ENCODE measurements around the gene STX10. TPM values are rescaled to one million over a fixed set of nuclear protein-coding genes. Genes with fewer than 3 reads are reported as not detected.
"Not testable (repeated sequence)": the region's sequence is repeated elsewhere in the genome, so short reads cannot be mapped to it uniquely, and the experiment has no call there.

STX10 gene
- total RNA-seq, 1 experiment from 2014 or later: 136 TPM

DNA sequence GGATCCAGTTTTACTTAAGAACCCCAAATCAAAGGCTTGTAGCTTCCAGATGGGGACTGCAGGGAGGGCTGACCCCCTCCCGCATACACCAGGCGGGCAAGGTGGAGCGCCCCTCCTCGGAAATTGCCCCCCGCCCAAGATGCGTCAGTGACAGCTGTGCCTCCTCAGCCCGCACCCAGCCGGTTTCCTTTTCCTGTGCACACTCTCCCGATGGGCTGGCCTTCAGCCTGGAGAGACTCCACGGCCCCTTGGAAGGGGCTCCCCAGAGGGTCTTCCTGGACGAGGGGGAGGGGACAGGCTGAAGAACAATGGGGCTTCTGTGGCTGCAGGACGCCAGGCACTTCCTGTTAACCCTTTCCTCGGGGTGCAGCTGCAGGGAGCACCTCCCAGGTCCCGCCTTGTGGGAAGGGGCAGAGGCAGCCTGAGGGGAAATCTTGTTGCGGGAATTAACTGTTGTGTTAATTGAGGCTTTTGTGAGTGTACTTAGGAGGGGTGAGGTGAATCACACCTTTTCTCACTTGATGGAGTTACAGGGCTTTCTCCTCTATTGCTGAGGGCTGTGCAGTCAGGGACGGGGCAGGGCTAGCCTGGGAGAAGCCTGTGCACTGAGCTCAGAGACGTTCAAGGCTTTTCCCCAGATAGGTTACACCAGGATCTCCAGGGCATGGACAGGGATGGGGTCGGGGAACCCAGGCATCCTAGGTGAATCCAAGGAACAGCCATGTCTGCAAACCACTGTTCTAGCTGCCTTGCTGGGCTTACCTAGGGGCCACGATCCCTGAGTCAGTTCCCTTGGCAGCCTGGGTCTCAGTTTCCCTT, 14.4 kb upstream of the STX10 start:
- DNase-seq (ENCODE audit: low read depth): peak; percentile 89

DNA sequence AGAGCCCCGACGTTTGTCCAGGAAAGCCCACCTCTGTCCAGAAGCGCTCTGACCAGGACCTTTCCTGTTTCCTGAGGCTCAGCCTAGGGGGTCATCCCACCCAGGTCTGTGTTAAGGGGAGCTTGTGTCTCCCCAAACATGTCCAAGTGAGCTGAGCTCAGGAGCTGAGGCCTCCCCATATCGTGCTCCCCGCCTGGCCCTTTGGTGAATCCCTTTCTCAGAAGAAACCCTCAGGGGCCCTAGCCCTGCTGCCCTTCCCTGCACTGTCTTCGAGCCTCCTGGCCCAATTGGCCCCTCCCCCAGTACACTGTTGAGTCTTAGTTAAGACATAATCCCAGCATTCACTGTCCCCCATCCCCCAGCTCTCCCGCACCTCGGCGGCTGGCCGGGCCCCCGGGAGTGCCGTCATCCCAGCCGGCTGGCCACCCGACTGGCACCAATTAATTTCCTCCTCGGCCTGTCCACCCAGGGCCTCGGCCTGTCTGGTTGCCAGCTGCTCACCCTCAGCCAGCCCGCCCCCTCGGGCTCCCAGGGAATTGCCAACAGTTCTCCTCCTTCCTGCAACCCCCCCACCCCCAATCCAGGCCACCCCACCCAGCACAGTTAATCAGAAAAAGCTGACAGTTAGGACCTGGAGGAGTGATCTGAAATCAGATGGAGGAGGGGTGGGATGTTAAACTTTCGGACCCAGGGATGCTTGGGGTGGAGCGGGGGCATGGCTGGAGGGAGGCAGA, 13.6 kb upstream of the STX10 start:
- DNase-seq (ENCODE audit: low read depth): peak; percentile 97

DNA sequence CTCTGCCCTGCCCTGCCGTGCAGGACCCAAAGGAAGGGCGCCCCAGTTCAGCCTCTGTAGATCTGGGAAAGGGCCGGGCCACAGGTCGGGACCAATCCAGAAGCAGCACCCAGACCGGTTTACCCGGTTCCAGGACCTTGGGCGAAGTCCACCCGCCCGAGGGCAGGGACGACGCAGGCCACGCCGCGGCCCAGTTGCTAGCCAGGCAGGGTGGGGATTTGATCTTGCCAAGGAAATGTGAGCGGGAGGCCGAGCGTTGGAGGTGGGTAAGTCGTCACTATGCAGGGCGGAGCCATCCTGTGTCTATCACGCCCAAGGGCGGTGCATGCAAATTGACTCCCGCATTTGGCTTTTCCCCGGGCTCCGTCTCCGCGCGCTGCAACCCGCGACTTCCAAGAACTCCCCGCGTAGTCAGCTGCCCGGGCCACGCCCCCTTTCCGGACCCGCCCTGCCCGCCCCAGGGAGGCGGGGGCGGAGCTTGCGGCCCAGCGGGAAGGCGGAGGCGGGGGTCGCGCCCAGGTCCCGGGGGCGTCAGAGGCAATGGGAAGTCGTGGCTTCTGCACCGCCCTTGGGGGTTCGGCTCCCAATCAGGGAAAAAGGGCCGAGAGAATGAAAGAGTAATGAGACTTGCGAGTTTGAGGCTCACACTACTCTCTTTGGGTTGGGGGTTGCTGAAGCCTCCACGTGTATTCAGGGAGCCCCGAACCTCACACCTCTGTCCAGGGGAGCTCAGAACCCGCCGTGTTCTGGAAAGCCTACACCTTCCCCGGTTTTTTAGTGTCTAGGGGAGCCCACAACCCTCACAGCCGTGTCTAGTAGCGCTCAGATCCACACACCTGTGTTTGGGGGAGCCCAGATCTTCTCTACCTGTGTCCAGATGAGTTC, 12.8 kb upstream of the STX10 start:
- peak; percentile 99 for DNase-seq (ENCODE audit: low read depth)

DNA sequence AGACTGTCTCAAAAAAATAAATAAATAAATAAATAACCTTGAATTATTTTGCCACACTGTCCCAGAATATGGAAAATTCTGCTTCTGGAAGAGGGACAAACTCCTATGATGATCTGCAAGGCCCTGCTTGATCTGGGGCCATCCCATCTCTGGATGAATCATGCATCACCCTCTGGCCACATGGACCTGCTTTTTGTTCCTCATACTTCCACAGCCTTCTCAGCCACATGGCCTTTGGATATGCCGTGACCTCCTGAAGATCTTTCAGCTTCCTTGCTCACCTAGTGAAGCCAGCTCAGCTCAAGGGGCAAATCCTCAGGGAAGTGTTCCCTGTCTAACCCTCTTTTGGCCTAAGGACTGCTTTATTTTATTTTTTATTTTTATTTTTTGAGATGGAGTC, 10.4 kb upstream of the STX10 start:
- DNase-seq (ENCODE audit: low read depth): peak; percentile 84

DNA sequence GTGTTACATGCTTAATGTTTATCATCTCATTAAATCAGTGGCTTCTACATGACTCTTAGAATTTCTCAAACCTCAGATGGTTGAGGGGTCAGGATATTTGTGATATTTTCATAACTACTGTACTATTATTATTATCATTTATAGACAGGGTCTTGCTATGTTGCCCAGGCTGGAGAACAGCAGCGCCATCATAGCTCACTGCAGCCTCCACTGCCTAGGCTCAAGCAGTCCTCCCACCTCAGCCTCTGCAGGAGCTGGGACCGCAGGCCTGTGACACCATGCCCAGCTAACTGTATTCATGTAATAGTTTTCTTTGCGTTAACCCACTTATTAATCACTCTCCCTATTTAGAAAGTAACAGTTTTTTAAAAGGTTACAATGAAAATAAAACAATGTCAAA, 9.5 kb upstream of the STX10 start:
- no peak for DNase-seq (ENCODE audit: low read depth)

DNA sequence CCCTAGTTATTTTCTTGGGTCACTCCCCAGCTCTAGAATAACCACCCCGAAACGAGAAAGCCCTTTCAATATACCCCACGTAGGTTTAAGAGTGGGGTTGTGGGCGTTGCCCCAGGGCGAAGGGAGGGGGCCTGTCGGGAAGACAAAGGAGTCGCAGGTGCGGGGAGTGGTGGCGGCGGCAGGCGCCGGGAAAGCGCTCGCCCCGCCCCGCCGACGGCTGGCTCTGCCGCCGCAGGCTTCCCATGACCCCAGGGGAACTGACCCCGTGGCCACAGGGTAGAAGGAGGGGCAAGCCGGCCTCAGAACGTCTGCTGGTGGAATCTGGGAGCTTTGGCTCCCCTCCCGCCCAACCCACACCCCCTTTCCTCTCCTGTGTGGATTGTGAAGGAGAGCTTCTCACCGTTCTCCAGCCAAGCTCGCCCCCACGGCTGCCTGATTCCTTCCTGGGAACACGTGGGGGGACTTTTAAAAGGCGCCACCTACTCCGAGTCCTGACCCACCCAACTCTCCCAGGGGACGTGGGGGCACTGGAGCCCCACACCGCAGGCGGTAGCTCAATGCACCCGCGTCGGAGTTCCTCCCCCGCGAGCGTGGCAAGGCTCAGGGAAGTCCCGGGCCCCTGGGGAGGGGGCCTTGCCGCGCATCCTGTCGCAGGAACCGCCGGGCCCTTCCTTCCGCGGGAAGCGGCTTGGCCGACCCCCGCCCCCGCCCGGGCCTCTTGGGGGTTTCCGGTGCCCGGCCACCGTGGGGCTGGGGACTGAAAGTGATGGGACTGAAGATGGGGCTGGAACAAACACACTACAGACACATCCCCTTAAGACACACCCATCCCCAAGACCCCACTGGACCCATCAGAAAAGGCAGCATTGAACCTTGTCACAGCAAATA, 5.5 kb upstream of the STX10 start:
- DNase-seq (ENCODE audit: low read depth): peak; percentile 73

DNA sequence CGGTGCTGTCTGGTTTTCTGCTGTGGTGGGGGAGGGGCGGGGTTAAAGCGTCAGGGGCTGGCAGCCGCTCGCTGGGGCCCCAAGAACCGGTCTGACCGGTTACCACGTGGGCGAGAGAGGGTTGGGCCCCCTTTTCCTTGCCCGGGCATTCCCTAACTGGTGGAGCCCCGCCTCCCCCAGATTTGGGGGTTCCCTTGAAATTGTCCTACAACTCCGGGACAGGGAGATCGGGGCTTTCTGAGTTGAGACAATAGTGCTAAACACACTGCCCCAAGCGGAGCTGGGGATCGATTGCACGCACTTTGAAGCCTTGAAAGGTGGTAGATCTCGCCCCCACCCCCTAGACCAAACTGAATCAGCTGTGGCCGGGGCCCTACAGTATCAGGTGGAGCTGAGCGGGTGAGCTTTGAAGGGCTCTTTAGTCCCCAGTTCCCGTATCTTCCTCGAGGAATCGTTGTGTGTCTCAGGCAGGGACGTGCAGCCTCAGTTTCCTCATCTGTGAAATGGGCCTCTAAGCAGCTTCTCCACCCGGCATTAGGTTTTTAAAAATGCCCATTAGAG, 4.8 kb upstream of the STX10 start:
- peak; percentile 60 for DNase-seq (ENCODE audit: low read depth)

DNA sequence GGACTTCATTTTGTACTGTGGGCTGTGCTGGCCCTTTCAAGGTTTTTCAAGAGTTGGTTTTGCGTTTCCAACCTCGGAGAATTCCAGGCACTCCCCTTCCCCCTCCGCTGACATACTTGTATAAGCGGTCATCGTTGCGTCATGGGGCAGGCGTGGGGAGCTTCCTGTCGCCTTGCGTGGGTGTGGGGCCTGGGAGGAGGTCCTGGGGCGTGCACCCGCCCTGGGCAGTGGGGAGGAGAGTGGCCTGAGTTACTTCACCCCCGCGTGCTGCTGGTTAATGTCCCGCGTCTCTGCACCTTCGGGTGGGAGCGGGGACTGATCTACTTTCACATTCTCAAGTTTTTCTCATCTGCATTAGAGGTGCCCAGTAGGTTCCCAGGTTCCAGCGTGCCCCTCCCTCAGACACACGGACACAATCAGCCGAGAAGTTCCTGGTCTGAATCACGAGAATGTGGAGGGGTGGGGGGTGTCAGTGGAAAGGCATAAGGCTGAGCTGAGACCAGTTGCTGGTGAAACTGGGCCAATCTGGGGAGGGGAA, 4.1 kb upstream of the STX10 start:
- peak; percentile 86 for DNase-seq (ENCODE audit: low read depth)

DNA sequence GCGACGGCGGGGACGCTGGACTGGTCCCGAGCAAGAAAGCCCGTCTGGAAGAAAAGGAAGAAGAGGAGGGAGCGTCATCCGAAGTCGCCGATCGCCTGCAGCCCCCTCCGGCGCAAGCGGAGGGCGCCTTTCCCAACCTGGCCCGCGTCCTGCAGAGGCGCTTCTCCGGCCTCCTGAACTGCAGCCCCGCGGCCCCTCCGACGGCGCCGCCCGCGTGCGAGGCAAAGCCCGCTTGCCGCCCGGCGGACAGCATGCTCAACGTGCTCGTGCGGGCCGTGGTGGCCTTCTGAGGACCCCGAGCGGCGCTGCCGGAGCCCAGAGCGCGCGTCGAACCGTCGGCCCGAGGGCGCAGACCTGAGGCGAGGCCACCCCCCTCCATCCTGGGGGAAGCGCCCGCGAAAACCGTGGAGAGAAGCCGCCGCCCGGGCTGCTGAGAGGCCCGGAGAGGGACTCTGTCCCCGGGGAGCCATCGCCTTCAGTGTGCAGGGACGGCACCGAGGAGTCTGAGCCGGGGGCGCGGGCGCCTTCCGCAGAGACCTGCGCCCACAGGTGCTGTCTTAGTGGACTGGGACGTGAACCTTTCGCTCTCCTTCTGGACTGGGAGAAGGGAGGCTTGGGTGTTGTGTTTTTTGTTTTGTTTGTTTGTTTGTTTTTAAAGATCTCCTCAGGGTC, 3.5 kb upstream of the STX10 start:
- no peak for DNase-seq (ENCODE audit: low read depth)

DNA sequence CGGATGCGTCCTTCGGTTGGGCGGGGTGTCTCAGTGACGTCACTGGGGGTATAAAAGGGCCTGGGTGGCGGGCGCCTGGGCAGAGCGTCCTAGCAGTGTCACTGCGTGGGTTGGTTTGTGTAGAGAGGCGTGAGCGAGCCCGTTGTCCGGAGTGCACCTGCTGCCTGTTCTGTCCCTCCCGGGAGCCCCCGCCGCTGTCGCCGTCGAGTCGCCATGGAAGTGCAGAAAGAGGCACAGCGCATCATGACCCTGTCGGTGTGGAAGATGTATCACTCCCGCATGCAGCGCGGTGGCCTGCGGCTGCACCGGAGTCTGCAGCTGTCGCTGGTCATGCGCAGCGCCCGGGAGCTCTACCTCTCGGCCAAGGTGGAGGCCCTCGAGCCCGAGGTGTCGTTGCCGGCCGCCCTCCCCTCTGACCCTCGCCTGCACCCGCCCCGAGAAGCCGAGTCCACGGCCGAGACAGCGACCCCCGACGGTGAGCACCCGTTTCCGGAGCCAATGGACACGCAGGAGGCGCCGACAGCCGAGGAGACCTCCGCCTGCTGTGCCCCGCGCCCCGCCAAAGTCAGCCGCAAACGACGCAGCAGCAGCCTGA, 2.9 kb upstream of the STX10 start:
- peak; percentile 95 for DNase-seq (ENCODE audit: low read depth)

DNA sequence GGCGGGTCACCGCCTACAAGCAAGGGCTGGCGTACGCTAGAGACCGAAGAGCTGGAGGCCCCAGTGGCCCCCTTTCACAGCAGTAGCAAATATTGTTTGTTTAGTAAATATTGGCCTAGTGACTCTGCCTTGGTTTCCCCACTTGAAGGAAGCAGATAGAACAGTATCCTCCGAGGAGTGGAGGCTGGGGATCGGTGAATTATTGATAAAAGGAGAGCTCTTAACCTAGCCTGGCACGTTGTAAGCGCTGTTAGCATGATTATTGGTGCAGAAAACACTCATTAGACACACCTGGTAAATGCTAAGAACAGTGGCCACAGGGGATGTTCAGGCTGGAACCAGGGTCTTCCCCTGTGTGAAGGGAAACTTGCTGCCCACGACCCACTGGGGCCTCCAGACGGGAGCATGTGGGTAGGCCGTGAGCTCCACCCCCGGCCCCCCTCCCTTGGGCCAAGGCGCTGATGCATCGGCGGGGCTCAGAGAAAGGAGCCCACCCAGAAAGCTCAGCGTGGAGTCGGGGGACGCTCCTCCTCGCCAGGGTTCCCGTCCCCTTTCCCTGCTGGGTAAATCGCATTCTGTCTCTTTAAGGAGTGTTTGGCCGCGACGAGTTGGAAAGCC, 2.3 kb upstream of the STX10 start:
- no peak for DNase-seq (ENCODE audit: low read depth)

DNA sequence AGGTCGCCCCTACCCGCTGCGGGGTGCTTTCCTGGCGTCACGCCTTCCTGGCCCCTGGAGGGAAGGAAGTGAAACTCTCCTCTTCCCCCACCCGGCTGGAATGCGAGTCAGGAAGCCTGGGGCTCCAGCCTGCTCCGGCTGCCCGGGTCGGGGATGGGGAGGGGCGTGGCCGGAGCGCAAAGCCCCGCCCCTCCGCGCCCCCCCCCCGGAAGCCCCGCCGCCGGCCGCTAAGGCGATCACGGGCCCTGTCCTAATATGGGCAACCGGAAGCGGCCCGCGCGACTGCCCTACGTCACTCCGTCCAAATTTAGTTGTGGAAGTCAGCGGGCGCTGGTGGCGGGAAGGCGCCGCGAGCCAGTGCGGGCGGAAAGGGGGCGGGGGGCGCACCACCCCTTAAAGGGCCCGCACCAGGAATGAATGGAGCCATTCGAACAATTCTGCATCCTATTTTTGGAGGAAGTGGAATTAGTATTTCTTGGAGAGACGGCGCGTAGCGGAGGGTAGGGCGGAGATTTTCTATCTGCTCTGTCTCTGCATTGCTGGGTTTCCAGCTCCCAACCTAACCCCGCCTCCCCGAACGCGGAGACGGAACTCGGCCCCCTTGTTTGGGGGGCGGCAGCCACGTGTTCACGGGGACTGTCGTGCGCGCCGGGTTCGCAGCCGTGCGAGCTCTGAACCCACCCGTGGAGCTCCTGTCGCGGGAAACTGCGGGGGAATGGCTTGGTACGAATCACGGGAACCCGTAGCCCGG, 1.6 kb upstream of the STX10 start:
- peak; percentile 96 for DNase-seq (ENCODE audit: low read depth)

DNA sequence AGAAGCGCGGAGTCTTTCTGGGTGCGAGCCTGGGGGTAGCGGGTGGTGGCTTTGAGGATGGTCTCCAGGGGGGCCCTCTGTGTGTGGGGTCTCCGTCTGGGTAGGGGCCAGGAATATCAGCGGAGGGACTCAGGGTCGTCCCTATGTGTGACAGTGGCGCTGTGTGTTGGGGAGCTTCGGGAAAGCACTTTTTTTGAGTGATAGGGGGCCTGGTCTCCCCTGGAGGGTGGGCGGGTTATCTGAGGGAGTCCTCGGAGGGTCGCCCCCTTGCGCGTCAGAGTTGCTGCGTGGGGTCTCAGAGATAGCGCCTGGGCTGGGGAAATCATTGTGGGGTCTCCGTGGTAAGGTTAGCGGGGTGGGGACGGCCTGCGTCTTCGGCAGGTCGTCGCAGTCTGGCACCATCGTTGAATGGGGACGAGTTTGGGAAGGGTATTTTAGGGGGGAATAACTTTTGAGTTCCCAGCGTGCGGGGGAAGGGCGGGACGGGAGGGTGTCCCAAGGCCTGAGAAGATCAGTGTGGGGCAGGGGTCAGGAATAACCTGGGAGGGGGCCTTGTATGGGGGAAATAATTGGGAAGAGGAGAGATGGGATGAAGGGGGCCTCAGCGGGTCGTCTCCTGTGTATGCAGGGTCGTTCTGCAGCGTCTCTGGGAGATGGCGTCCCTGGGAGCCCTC, 893 bp upstream of the STX10 start:
- no peak for DNase-seq (ENCODE audit: low read depth)

DNA sequence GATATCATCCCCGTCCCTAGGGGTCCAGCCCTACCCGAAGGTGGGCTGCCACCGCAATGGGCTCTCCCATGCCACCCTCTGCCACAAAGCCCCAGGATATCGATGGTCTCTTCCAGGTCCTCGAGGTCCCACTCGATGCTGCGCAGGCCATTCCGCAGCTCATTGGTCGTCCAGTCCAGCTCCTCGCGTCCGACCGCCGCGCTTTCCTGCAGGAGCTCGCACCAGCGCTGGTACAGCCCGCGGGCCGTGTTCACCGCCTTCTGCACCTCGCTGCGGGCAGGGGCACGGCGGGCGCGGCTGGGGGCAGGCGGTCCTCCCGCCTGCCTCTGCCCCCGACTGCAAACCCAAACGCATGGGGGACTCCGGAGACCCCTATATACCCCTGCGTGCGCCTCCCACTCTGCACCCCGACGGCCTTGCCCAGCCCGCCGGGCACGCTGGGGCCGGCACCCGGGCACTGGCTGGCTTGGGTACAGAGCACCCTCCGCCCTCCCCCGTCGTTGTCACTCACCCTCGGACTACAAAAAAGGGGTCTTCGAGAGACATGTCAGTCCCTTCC, 468 bp downstream of the STX10 start:
- peak; percentile 59 for DNase-seq (ENCODE audit: low read depth)

DNA sequence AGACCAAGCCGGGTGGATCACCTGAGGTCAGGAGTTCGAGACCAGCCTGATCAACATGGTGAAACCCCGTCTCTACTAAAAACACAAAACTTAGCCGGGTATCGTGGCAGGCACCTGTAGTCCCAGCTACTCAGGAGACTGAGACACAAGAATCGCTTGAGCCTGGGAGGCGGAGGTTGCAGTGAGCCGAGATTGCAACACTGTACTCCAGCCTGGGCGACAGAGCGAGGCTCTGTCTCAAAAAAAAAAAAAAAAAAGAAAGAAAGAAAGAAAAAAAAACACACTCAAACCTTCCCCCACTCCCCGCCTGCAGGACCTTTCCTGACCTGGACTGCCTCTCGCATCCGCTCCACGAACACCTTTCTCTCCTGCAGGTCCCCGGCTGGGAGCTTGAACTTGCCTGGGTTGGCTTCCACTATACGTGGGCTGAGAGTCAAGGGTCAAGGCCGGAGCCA, 975 bp downstream of the STX10 start:
- not testable (repeated sequence) for DNase-seq (ENCODE audit: low read depth)

DNA sequence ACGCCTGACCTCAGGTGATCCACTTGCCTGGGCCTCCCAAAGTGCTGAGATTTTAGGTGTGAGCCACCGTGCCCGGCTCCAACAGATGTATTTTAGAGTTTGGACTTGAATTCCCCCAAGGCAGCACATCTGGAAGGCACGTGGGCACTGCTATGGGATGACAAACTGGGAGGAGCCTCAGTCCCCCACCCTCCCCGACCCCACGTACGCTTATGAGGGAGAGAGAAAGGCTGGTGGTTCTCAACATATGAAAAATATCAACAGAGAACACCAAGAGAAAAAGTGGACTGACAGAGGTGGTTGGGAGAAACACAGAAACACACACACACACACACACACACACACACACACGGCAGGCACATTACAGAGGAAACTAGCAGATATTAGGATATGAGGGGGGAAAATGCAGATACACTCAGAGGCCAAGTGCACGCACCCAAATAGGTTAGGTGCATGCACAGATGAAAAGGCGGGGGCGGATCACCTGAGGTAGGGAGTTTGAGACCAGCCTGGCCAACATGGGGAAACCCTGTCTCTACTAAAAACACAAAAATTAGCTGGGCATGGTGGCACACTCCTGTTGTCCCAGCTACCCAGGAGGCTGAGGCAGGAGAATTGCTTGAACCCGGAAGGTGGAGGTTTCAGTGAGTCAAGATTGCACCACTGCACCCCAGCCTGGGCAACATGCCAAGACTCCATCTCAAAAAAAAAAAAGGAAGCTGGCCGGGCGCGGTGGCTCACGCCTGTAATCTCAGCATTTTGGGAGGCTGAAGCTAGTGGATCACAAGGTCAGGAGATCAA, 3.2 kb downstream of the STX10 start:
- DNase-seq (ENCODE audit: low read depth): peak; percentile 60

Measured in RPMI7951 (cell line).